Measurements from ENCODE around the gene ETV1. TPM values are rescaled to one million over a fixed set of nuclear protein-coding genes. Genes with fewer than 3 reads are reported as not detected.

Gene ETV1
- 7.4 TPM for total RNA-seq (2021; ENCODE audit: unreplicated experiment)
- polyA plus RNA-seq (2012; ENCODE audit: insufficient read length) = 3.5 TPM
- percentile 43 among the genes with signal in this experiment for Bru-seq, nascent RNA
- BruChase-seq, experiment 1, labeled RNA remaining after a 2-hour chase = percentile 38 among the genes with signal in this experiment
- percentile 44 among the genes with signal in this experiment for BruChase-seq, experiment 2, labeled RNA remaining after a 6-hour chase
- long read RNA-seq, partial matches to known transcripts = 3 of 3 reads
- long read RNA-seq, other reads (novel, unspliced or antisense) = 0 of 3 reads

GRCh38 chr7:13989126-13989948 lies at the start of gene ETV1:
ETV1 (minus strand) TSS chr7:13989666; CDS start chr7:13989052, 614 bp downstream.
- H3K27me3 ChIP-seq (ENCODE audit: control insufficient read depth, insufficient read depth, low read length) = no peaks in the 10 kb centered on the region
- peaks cover 8% of the 10 kb centered on the region for H3K4me1 ChIP-seq (ENCODE audit: control insufficient read depth, insufficient read depth, low read length)
- CTCF ChIA-PET = interaction anchor here (0.7 to 0.9 kb wide), 4 partner anchors 33 to 702 kb away, joined by 3 to 14 read pairs (median 10); no protein-coding TSS in a partner anchor
- DNase-seq (ENCODE audit: low read depth, low spot score) (peak; percentile 65), ATAC-seq (peak; percentile 77)
- in situ Hi-C loops (cut with HindIII; ENCODE audit: low pct_unique_long_range_greater_than_20kb, low sequenced_read_pairs) (no loop called here), intact Hi-C loops (cut with micrococcal nuclease; ENCODE audit: unreplicated experiment) (loop anchor here (10.0 kb wide), 1 partner anchor 705 kb away; no protein-coding TSS in a partner anchor)
- TF ChIP-seq CTCF (IDR thresholded peaks at IDR 0.05) = peak; percentile 72
- TF ChIP-seq POLR2AphosphoS5 (IDR thresholded peaks at IDR 0.05; ENCODE audit: low read depth, low read length) = no peak
- TF ChIP-seq SIN3A (IDR thresholded peaks at IDR 0.05; ENCODE audit: borderline replicate concordance, insufficient read depth, low read depth, low read length) = no peak
- TF ChIP-seq REST (IDR thresholded peaks at IDR 0.05; ENCODE audit: insufficient read depth in 1 of 2, low read depth in 2 of 2, low read length in 1 of 2) = no peak
- TF ChIP-seq TCF7L2 (IDR thresholded peaks at IDR 0.05; ENCODE audit: low read depth, low read length) = no peak
- H3K27ac ChIP-seq (ENCODE audit: low read length) = peak within 1 kb of the TSS; percentile 51; the same call in 1 of the 2 replicates
- POLR2A ChIA-PET = interaction anchor here (1.4 kb wide), 1 partner anchor 8 kb away, joined by 3 read pairs; no protein-coding TSS in a partner anchor
- H3K9me3 ChIP-seq (ENCODE audit: control insufficient read depth, insufficient read depth, low read depth, low read length) = no peaks in the 10 kb centered on the region
- H3K4me3 ChIP-seq (ENCODE audit: low read depth in 2 of 2, low read length in 2 of 2) = peak within 1 kb of the TSS; percentile 66 to 88
- BruUV-seq (replicated peaks) = no TSS peak
- no peaks in the 10 kb centered on the region for H3K36me3 ChIP-seq (ENCODE audit: control insufficient read depth, insufficient read depth, low read length)

- ATAC-seq (no peak), DNase-seq (ENCODE audit: low read depth, low spot score) (no peak)
- intact Hi-C loops (cut with micrococcal nuclease; ENCODE audit: unreplicated experiment) = no loop called here
- H3K4me1 ChIP-seq (ENCODE audit: control insufficient read depth, insufficient read depth, low read length) = no peaks in the 10 kb centered on the region
- no peak overlapping the region for H3K4me3 ChIP-seq (ENCODE audit: low read depth in 2 of 2, low read length in 2 of 2)
- ChIA-PET CTCF (no interaction called here), POLR2A (no interaction called here)
- no peak overlapping the region for H3K27ac ChIP-seq (ENCODE audit: low read length)
- no peaks in the 10 kb centered on the region for H3K9me3 ChIP-seq (ENCODE audit: control insufficient read depth, insufficient read depth, low read depth, low read length)
- no peaks in the 10 kb centered on the region for H3K36me3 ChIP-seq (ENCODE audit: control insufficient read depth, insufficient read depth, low read length)
- no TSS peak for BruUV-seq (replicated peaks)
- TF ChIP-seq TCF7L2 (IDR thresholded peaks at IDR 0.05; ENCODE audit: low read depth, low read length) (no peak), POLR2AphosphoS5 (IDR thresholded peaks at IDR 0.05; ENCODE audit: low read depth, low read length) (no peak), SIN3A (IDR thresholded peaks at IDR 0.05; ENCODE audit: borderline replicate concordance, insufficient read depth, low read depth, low read length) (no peak), CTCF (IDR thresholded peaks at IDR 0.05) (no peak), REST (IDR thresholded peaks at IDR 0.05; ENCODE audit: insufficient read depth in 1 of 2, low read depth in 2 of 2, low read length in 1 of 2) (no peak)
- H3K27me3 ChIP-seq (ENCODE audit: control insufficient read depth, insufficient read depth, low read length) = no peaks in the 10 kb centered on the region
- in situ Hi-C loops (cut with HindIII; ENCODE audit: low pct_unique_long_range_greater_than_20kb, low sequenced_read_pairs) = no loop called here
These were observed 34.9 kb upstream of the ETV1 start for GRCh38 chr7:14024406-14024805.

Data from Panc1 (cell line).